Measurements from ENCODE around the gene KLK2.

Gene KLK2

GRCh38 chr19:50928831-50929230, 55.6 kb downstream of the KLK2 start:
- no peak for DNase-seq

Measured in NCI-H2081 (cell line).